Body of pancreas (tissue), 4 donors: ENCODE data around the gene DAB2IP. TPM values are rescaled to one million over a fixed set of nuclear protein-coding genes. Genes with fewer than 3 reads are reported as not detected.

Experiments used
- ATAC-seq: fragments of 150-250 bp; one replicate; pipeline ENCODE4 v1.9.1; 2016
- DNase-seq, 4 donors: peaks; one replicate each; pipeline ENCODE4 v3.0.0-alpha.2; 2019
- H3K27ac ChIP-seq, 4 donors: fragments of 200-600 bp; sonication (generic); 1 replicate in 3 of 4; 2 replicates in 1 of 4; pipeline versions ENCODE4 v1.5.1 to v1.6.1; 2016 to 2019; ENCODE audit warnings: mild to moderate bottlenecking in 1 of 4, mixed read lengths in 1 of 4, moderate library complexity in 1 of 4
- H3K27me3 ChIP-seq, 2 donors: fragments of 200-600 bp; sonication (generic); one replicate each; pipeline ENCODE4 v1.6.0; 2016; ENCODE audit warnings: mild to moderate bottlenecking in 1 of 2
- H3K36me3 ChIP-seq, 2 donors: fragments of 200-600 bp; sonication (generic); replicated peaks in 1 of 2; 2 replicates each; pipeline ENCODE4 v1.5.1; 2016; ENCODE audit warnings: low read depth in 2 of 2; ENCODE audit not compliant: insufficient read depth in 1 of 2
- H3K4me1 ChIP-seq: fragments of 200-600 bp; sonication (generic); one replicate; pipeline ENCODE4 v1.6.0; 2016
- H3K4me3 ChIP-seq, 2 donors: fragments of 200-600 bp; sonication (generic); 1 replicate in 1 of 2; 2 replicates in 1 of 2; pipeline ENCODE4 v1.5.1; 2016 to 2019
- H3K9me3 ChIP-seq, 3 donors: fragments of 200-600 bp; sonication (generic); 1 replicate in 2 of 3; 2 replicates in 1 of 3; pipeline ENCODE4 v1.5.1; 2016
- POLR2A ChIP-seq, 3 donors: fragments of 450-650 bp; IDR thresholded peaks; one replicate each; pipeline ENCODE4 v1.6.1; 2016; ENCODE audit warnings: antibody characterized with exemption in 3 of 3, mild to moderate bottlenecking in 2 of 3
- WGBS, 2 donors: methylation state at CpG; one replicate each; pipeline ENCODE4 v1.1.5; 2017; 5-methylcytosine and 5-hydroxymethylcytosine counted together
- intact Hi-C: fragments of 100-400 bp; cut with DNase I; formaldehyde crosslinking; loops from one replicate; pipeline ENCODE4 v1.15.1; 2023
- total RNA-seq, 2 donors: library from RNA; depleted of rRNA; stranded (reverse); fragments of >200 nt; gene quantifications; one replicate each; pipeline ENCODE4 v1.1.0, GENCODE V29; 2016
- TF ChIP-seq, protein P1 (sequence below), 7 experiments: fragments of 450-650 bp in 4 of 7; fragments of 200-600 bp in 3 of 7; sonication (generic) in 3 of 7; IDR thresholded peaks; one replicate each; pipeline ENCODE4 v1.5.1; 2016 to 2019; ENCODE audit warnings: antibody characterized with exemption in 7 of 7

Gene DAB2IP
- total RNA-seq, 2 donors from 2014 or later: 25.2 to 34.9 TPM

- Histone ChIP-seq H3K27me3 (no peaks in the 10 kb centered on the region), H3K27ac (no peak overlapping the region), H3K9me3 (no peaks in the 10 kb centered on the region), H3K36me3 (no peaks in the 10 kb centered on the region), H3K4me1 (no peaks in the 10 kb centered on the region), H3K4me3 (no peak overlapping the region)
- DNase-seq (no peak), ATAC-seq (no peak)
- 81 to 95% methylated on average over 1 of the region's 1 CpG for WGBS, 2 donors
- intact Hi-C loops: no loop called here
- no peak for TF ChIP-seq POLR2A (IDR thresholded peaks at IDR 0.05)
- TF ChIP-seq, protein P1, sequence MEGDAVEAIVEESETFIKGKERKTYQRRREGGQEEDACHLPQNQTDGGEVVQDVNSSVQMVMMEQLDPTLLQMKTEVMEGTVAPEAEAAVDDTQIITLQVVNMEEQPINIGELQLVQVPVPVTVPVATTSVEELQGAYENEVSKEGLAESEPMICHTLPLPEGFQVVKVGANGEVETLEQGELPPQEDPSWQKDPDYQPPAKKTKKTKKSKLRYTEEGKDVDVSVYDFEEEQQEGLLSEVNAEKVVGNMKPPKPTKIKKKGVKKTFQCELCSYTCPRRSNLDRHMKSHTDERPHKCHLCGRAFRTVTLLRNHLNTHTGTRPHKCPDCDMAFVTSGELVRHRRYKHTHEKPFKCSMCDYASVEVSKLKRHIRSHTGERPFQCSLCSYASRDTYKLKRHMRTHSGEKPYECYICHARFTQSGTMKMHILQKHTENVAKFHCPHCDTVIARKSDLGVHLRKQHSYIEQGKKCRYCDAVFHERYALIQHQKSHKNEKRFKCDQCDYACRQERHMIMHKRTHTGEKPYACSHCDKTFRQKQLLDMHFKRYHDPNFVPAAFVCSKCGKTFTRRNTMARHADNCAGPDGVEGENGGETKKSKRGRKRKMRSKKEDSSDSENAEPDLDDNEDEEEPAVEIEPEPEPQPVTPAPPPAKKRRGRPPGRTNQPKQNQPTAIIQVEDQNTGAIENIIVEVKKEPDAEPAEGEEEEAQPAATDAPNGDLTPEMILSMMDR (IDR thresholded peaks at IDR 0.05): no peak
These were observed 32.2 kb downstream of the DAB2IP start for GRCh38 chr9:121683652-121684051.

- Histone ChIP-seq H3K9me3 (no peaks in the 10 kb centered on the region), H3K27ac (no peak overlapping the region), H3K36me3 (no peaks in the 10 kb centered on the region), H3K4me3 (no peak overlapping the region), H3K27me3 (no peaks in the 10 kb centered on the region), H3K4me1 (no peaks in the 10 kb centered on the region)
- ATAC-seq: no peak
- 52 to 61% methylated on average over 10 to 19 of the region's 19 CpGs for WGBS, 2 donors
- intact Hi-C loops: loop anchor here (5.0 kb wide), 1 partner anchor 313 kb away; no protein-coding TSS in a partner anchor
- peak; percentile 38 to 65 (median 46) for DNase-seq
- TF ChIP-seq POLR2A (IDR thresholded peaks at IDR 0.05): no peak
- TF ChIP-seq, protein P1 (IDR thresholded peaks at IDR 0.05): peak; percentile 30 to 66 (median 47)
These were observed 33.1 kb downstream of the DAB2IP start for GRCh38 chr9:121684381-121685145.

DNA sequence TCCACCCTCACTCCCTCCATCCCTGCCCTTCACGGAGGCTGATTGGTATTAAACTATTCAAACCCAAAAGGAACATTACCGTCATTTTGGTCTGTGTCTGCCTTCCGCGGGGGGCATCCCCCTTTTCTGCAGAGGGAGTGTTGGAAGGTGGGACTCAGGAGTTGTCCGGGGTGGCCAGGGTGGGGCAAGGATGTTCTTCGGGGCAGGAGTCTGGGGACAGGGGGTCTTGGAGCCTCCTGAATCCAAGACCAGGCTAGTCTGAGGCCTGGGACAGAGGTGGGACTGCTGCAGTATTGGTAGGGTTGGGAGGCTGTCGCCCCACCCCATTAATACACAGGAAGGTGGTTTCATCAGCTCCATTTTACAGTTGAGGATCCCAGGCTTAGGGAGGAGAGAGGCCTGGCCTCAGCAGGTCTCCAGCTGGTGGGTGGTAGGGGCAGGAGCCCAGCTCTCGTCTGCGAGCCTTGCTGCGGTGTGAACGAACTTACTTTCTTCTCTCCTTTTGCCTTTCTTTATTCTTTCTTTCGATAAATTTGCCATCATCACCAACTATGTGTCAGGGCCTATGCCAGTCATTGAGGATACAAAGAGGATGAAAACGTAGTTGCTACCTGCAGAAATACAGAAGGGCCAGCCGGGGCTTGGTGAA lies 33.8 kb downstream of the DAB2IP start:
- TF ChIP-seq, protein P1 (IDR thresholded peaks at IDR 0.05): no peak
- TF ChIP-seq POLR2A (IDR thresholded peaks at IDR 0.05): no peak
- H3K9me3 ChIP-seq: no peaks in the 10 kb centered on the region
- no peaks in the 10 kb centered on the region for H3K36me3 ChIP-seq
- 86 to 94% methylated on average over 8 to 13 of the region's 14 CpGs for WGBS, 2 donors
- intact Hi-C loops: loop anchor here (5.0 kb wide), 1 partner anchor 312 kb away; no protein-coding TSS in a partner anchor
- no peak for DNase-seq
- no peaks in the 10 kb centered on the region for H3K4me1 ChIP-seq
- no peak for ATAC-seq
- H3K27me3 ChIP-seq: no peaks in the 10 kb centered on the region
- no peak overlapping the region for H3K4me3 ChIP-seq
- H3K27ac ChIP-seq: no peak overlapping the region

DNA sequence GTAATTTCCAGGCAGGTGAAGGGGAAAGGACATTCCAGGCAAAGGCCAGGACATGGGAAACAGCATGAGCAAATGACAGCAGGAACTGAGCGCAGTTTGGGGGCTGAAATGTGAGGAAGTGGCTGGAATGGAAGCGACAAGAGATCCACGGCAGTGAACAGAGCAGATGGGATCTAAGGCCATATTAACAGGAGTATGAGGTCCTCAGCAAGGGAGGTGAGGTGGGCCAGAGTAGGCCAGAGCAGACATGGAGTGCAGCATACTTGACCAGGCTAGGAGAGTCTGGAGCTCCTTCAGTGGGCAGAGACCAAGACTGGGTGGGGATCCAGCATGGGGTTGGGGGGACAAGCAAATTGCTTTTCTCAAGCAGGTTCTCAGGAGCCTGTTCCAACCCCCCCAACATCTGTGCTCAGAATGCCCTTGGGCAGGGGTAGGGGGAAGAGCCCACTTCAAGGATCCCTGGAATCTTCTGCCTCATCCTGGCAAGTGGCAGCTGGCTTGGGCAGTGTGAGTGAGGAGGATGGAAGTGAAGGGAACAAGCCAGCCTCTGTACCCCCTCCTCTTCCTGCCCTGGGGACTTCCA lies 34.5 kb downstream of the DAB2IP start:
- ATAC-seq: no peak
- 91 to 96% methylated on average over 3 of the region's 3 CpGs for WGBS, 2 donors
- no peaks in the 10 kb centered on the region for H3K36me3 ChIP-seq
- H3K4me3 ChIP-seq: no peak overlapping the region
- no peak overlapping the region for H3K27ac ChIP-seq
- TF ChIP-seq, protein P1 (IDR thresholded peaks at IDR 0.05): no peak
- TF ChIP-seq POLR2A (IDR thresholded peaks at IDR 0.05): no peak
- no peaks in the 10 kb centered on the region for H3K27me3 ChIP-seq
- no peaks in the 10 kb centered on the region for H3K4me1 ChIP-seq
- DNase-seq: no peak
- H3K9me3 ChIP-seq: no peaks in the 10 kb centered on the region
- intact Hi-C loops: loop anchor here (5.0 kb wide), 1 partner anchor 311 kb away; no protein-coding TSS in a partner anchor
